IMR-90 (cell line): ENCODE measurements around the gene NPAS3. TPM values are rescaled to one million over a fixed set of nuclear protein-coding genes. Genes with fewer than 3 reads are reported as not detected.

Source experiments
- ATAC-seq: fragments of 200-7000 bp; cut with Tn5 transposase; 2 replicates; pipeline ENCODE4 v1.9.1; 2020; ENCODE audit warnings: low read depth, mild to moderate bottlenecking, moderate library complexity
- BruUV-seq: library from RNA; stranded (reverse); fragments of 400-500 nt; replicated peaks from 2 replicates; lab custom pipeline; 2021; lab: Mats Ljungman, UMichigan
- CTCF ChIA-PET: fragments of 300-600 bp; formaldehyde crosslinking; extraction: SDS; loops from one replicate; lab custom pipeline; 2021; ENCODE audit warnings: antibody characterized with exemption; lab: Yijun Ruan, JAX
- POLR2A ChIA-PET: fragments of 300-600 bp; sonication (Branson Sonifier 250); formaldehyde crosslinking; loops from one replicate; lab custom pipeline; 2022; ENCODE audit warnings: antibody characterized with exemption; ENCODE audit not compliant: unreplicated experiment; lab: Charles Lee
- DNase-seq: peaks from one replicate; pipeline ENCODE4 v3.0.0; 2013
- H2AFZ ChIP-seq: replicated peaks from 2 replicates; pipeline ENCODE3; 2013; ENCODE audit warnings: low read length, mild to moderate bottlenecking; ENCODE audit not compliant: poor library complexity
- H2AK5ac ChIP-seq: 2 replicates; pipeline ENCODE4 v1.6.1; 2013; ENCODE audit warnings: low read depth, low read length, inconsistent platforms
- H2AK9ac ChIP-seq: replicated peaks from 2 replicates; pipeline ENCODE3; 2013; ENCODE audit warnings: mild to moderate bottlenecking, low read depth, low read length, moderate library complexity; ENCODE audit not compliant: poor library complexity
- H2BK120ac ChIP-seq: 2 replicates; pipeline ENCODE4 v1.6.1; 2013; ENCODE audit warnings: low read depth, low read length, inconsistent platforms
- H2BK15ac ChIP-seq: 3 replicates; pipeline ENCODE4 v1.6.1; 2013; ENCODE audit warnings: low read depth, low read length, inconsistent platforms
- H2BK20ac ChIP-seq: 2 replicates; pipeline ENCODE4 v1.6.1; 2013; ENCODE audit warnings: low read depth, mild to moderate bottlenecking, inconsistent platforms, low read length, moderate library complexity
- H2BK5ac ChIP-seq: 2 replicates; pipeline ENCODE4 v1.6.1; 2013; ENCODE audit warnings: mild to moderate bottlenecking, low read depth, low read length, inconsistent platforms; ENCODE audit not compliant: poor library complexity, severe bottlenecking
- H3K14ac ChIP-seq: replicated peaks from 2 replicates; pipeline ENCODE4 v1.6.1; 2013; ENCODE audit warnings: low read depth, low read length, inconsistent platforms
- H3K18ac ChIP-seq: 2 replicates; pipeline ENCODE4 v1.6.1; 2013; ENCODE audit warnings: low read depth, low read length, control low read depth
- H3K23ac ChIP-seq: 2 replicates; pipeline ENCODE4 v1.6.1; 2013; ENCODE audit warnings: low read depth, low read length, inconsistent platforms
- H3K27ac ChIP-seq: 2 replicates; pipeline ENCODE4 v1.5.1; 2013; ENCODE audit warnings: mild to moderate bottlenecking, control low read depth, low read length; ENCODE audit not compliant: insufficient read depth
- H3K27me3 ChIP-seq: 2 replicates; pipeline ENCODE4 v1.6.1; 2013; ENCODE audit warnings: low read length; ENCODE audit not compliant: control insufficient read depth, insufficient read depth
- H3K36me3 ChIP-seq: 2 replicates; pipeline ENCODE4 v1.6.1; 2013; ENCODE audit warnings: low read length, mixed read lengths; ENCODE audit not compliant: control insufficient read depth, insufficient read depth
- H3K4ac ChIP-seq: 2 replicates; pipeline ENCODE4 v1.6.1; 2013; ENCODE audit warnings: low read depth, low read length, inconsistent platforms
- H3K4me1 ChIP-seq: 2 replicates; pipeline ENCODE4 v1.6.1; 2013; ENCODE audit warnings: low read length, mixed read lengths; ENCODE audit not compliant: control insufficient read depth, insufficient read depth
- H3K4me2 ChIP-seq: 2 replicates; pipeline ENCODE4 v1.6.1; 2013; ENCODE audit warnings: low read depth, mild to moderate bottlenecking, control low read depth, low read length, moderate library complexity
- H3K4me3 ChIP-seq: 2 replicates; pipeline ENCODE4 v1.5.1; 2013; ENCODE audit warnings: low read depth, mild to moderate bottlenecking, control low read depth, low read length, moderate library complexity; ENCODE audit not compliant: insufficient read depth
- H3K56ac ChIP-seq: 2 replicates; pipeline ENCODE4 v1.6.1; 2013; ENCODE audit warnings: low read length, inconsistent platforms; ENCODE audit not compliant: insufficient read depth; ENCODE audit errors: extremely low read depth
- H3K79me1 ChIP-seq, 2 experiments: 2 replicates each; pipeline ENCODE4 v1.6.1; 2013; ENCODE audit warnings: low read length in 2 of 2, inconsistent platforms in 1 of 2, low read depth in 1 of 2
- H3K9ac ChIP-seq: 2 replicates; pipeline ENCODE4 v1.6.1; 2013; ENCODE audit warnings: low read depth, low read length, control low read depth
- H3K9me1 ChIP-seq: 2 replicates; pipeline ENCODE4 v1.6.1; 2013; ENCODE audit warnings: low read length, inconsistent platforms; ENCODE audit not compliant: insufficient read depth
- H3K9me3 ChIP-seq: 2 replicates; pipeline ENCODE4 v1.6.1; 2013; ENCODE audit warnings: low read length; ENCODE audit not compliant: control insufficient read depth, insufficient read depth
- H4K20me1 ChIP-seq: 2 replicates; pipeline ENCODE4 v1.6.1; 2013; ENCODE audit warnings: low read length, inconsistent platforms; ENCODE audit not compliant: insufficient read depth
- H4K5ac ChIP-seq: 2 replicates; pipeline ENCODE4 v1.6.1; 2013; ENCODE audit warnings: mild to moderate bottlenecking, low read depth, low read length, control low read depth
- H4K8ac ChIP-seq, 2 experiments: 2 replicates each; pipeline ENCODE4 v1.6.1; 2013; ENCODE audit warnings: low read depth in 2 of 2, low read length in 2 of 2, control low read depth in 1 of 2, inconsistent platforms in 1 of 2
- H4K91ac ChIP-seq: 2 replicates; pipeline ENCODE4 v1.6.1; 2013; ENCODE audit warnings: low read depth, low read length, inconsistent platforms; ENCODE audit not compliant: insufficient read depth
- MAFK ChIP-seq: IDR thresholded peaks from 2 replicates; pipeline ENCODE4 v1.6.1; 2012; ENCODE audit warnings: low read depth, low read length, improper control_type of control experiment
- RCOR1 ChIP-seq: IDR thresholded peaks from 2 replicates; pipeline ENCODE4 v1.6.1; 2012; ENCODE audit warnings: mild to moderate bottlenecking, low read length, improper control_type of control experiment; ENCODE audit not compliant: insufficient replicate concordance
- dilution Hi-C: fragments of 300-500 bp; cut with HindIII; formaldehyde crosslinking; loops from one replicate; pipeline ENCODE4 v1.14.3; 2018; ENCODE audit warnings: low sequenced_read_pairs; ENCODE audit not compliant: unreplicated experiment
- in situ Hi-C: fragments of 300-500 bp; cut with MboI; formaldehyde crosslinking; loops from 3 replicates; pipeline ENCODE4 v1.14.3; 2019; ENCODE audit warnings: low sequenced_read_pairs, inconsistent platforms, mixed read lengths
- intact Hi-C: fragments of 100-400 bp; cut with micrococcal nuclease; formaldehyde crosslinking; loops from 2 replicates; pipeline ENCODE4 v1.10.0; 2022
- polyA plus RNA-seq, 3 experiments: library from polyadenylated mRNA; depleted of rRNA; stranded (reverse); fragments of >200 nt; gene quantifications; 2 replicates each; pipeline ENCODE4 v1.2.3, GENCODE V29; 2012; ENCODE audit warnings: low replicate concordance in 1 of 3
- total RNA-seq: library from RNA; depleted of rRNA; stranded (reverse); fragments of >200 nt; gene quantifications from 2 replicates; pipeline ENCODE4 v1.2.3, GENCODE V29; 2012

Gene NPAS3
- total and polyA plus RNA-seq, 2 of the 4 experiments (the other 2 are of a cell fraction): not detected

DNA sequence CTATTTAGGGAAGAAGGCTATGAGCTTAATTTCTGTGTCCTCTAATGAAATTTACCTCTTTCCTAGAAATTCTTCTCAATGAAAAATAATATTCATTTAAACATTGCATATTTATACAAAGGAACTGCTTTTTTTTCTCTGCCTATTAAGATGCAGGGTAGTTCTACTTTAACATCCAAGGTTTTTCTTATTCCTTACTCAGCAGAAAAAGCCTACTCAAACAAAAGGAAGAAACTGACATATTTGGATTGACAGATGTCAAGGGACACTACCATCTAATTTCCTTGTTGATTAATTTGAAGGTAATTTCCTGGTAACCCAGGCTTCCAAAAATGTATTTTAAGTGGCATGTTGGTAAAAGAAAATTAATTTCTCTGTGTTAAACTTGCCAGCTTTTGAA is 819.9 kb downstream of the NPAS3 start:
- Histone ChIP-seq H3K4me2 (no peak overlapping the region), H2BK15ac (no peak overlapping the region), H3K18ac (no peak overlapping the region), H4K91ac (no peak overlapping the region), H3K4me3 (no peak overlapping the region), H3K9ac (no peak overlapping the region), H3K9me1 (no peaks in the 10 kb centered on the region), H3K9me3 (no peaks in the 10 kb centered on the region), H3K27ac (no peak overlapping the region), H4K5ac (no peak overlapping the region), H4K20me1 (no peaks in the 10 kb centered on the region), H2BK5ac (no peak overlapping the region), H3K14ac (no peak overlapping the region), H3K23ac (no peak overlapping the region), H3K4me1 (no peaks in the 10 kb centered on the region), H4K8ac (no peak overlapping the region), H3K36me3 (no peaks in the 10 kb centered on the region), H3K56ac (no peak overlapping the region), H2BK20ac (no peak overlapping the region), H3K27me3 (no peaks in the 10 kb centered on the region), H2AK5ac (no peak overlapping the region), H2AFZ (no peak overlapping the region), H2BK120ac (no peak overlapping the region), H3K4ac (no peak overlapping the region), H2AK9ac (no peak overlapping the region), H3K79me1 (no peaks in the 10 kb centered on the region)
- POLR2A ChIA-PET: no interaction called here
- intact Hi-C loops (no loop called here), dilution Hi-C loops (no loop called here), in situ Hi-C loops (no loop called here)
- CTCF ChIA-PET: interaction anchor here (0.6 to 1.0 kb wide), 2 partner anchors 8 to 1191 kb away, joined by 3 read pairs; no protein-coding TSS in a partner anchor
- no TSS peak for BruUV-seq
- TF ChIP-seq RCOR1 (no peak), MAFK (peak; percentile 79)
- DNase-seq: no peak
- no peak for ATAC-seq
